ENCODE data around the gene ACTR8.

DNA sequence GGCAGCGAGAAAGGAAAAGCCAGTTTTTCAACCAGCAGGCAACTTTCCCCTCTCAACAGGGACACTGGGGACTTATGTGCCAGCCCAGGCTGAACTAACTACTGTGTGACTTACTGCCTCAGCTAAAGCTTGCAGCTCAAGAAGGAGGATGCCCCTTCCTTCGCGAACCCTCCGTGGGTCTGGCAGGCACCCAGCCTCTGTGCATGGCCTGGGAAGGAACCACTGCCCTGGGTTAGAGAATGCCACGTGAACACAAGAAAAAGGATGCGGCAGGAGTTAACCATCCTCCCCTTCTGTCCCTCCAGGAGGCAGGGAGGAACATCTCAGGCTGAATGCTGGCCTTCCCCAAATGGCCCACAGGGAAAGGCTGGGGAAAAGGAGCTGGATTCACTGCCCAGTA lies 64.7 kb downstream of the ACTR8 start:
- TF ChIP-seq, protein P1, sequence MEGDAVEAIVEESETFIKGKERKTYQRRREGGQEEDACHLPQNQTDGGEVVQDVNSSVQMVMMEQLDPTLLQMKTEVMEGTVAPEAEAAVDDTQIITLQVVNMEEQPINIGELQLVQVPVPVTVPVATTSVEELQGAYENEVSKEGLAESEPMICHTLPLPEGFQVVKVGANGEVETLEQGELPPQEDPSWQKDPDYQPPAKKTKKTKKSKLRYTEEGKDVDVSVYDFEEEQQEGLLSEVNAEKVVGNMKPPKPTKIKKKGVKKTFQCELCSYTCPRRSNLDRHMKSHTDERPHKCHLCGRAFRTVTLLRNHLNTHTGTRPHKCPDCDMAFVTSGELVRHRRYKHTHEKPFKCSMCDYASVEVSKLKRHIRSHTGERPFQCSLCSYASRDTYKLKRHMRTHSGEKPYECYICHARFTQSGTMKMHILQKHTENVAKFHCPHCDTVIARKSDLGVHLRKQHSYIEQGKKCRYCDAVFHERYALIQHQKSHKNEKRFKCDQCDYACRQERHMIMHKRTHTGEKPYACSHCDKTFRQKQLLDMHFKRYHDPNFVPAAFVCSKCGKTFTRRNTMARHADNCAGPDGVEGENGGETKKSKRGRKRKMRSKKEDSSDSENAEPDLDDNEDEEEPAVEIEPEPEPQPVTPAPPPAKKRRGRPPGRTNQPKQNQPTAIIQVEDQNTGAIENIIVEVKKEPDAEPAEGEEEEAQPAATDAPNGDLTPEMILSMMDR (IDR thresholded peaks at IDR 0.05) = no peak
- TF ChIP-seq POLR2AphosphoS5 (IDR thresholded peaks at IDR 0.05) (no peak), EP300 (IDR thresholded peaks at IDR 0.05) (no peak)

Data from upper lobe of left lung (tissue), 4 donors.